Measurements from ENCODE around the gene APOL2.
"Not testable (repeated sequence)": the region's sequence is repeated elsewhere in the genome, so short reads cannot be mapped to it uniquely, and the experiment has no call there.

Gene APOL2

GRCh38 chr22:36223504-36223903, 15.8 kb downstream of the APOL2 start:
- no peak for DNase-seq (ENCODE audit: low read depth in 1 of 2, low spot score in 1 of 2)

GRCh38 chr22:36222887-36223450, 16.4 kb downstream of the APOL2 start:
- no peak for DNase-seq (ENCODE audit: low read depth in 1 of 2, low spot score in 1 of 2)

- peak in 1 of 2 donors; percentile 32 for DNase-seq (ENCODE audit: low read depth in 1 of 2, low spot score in 1 of 2)
These were observed 17.3 kb downstream of the APOL2 start for GRCh38 chr22:36221799-36222751.

DNA sequence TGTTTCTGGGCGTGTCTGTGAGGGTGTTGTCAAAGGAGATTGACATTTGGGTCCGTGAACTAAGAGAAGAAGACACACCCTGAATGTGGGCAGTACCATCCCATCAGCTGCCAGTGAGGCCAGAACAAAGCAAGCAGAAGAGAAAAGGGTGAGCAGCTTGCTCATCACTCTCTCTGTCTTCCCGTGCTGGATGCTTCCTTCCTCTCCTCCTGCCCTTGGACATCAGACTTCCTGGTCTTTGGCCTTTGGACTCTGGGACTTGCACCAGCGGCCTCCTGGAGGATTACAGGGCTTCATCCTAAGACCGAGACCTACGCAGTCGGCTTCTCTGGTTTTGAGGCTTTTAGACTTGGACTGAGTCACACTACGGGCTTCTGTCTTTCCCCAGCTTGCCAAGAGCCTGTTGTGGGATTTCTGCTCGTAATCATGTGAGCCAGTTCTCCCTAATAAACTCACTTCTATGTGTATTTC, 18.8 kb downstream of the APOL2 start:
- DNase-seq (ENCODE audit: low read depth in 1 of 2, low spot score in 1 of 2), result no peak

- DNase-seq (ENCODE audit: low read depth in 1 of 2, low spot score in 1 of 2), result no peak
These were observed 20.6 kb downstream of the APOL2 start for GRCh38 chr22:36218648-36219193.

DNA sequence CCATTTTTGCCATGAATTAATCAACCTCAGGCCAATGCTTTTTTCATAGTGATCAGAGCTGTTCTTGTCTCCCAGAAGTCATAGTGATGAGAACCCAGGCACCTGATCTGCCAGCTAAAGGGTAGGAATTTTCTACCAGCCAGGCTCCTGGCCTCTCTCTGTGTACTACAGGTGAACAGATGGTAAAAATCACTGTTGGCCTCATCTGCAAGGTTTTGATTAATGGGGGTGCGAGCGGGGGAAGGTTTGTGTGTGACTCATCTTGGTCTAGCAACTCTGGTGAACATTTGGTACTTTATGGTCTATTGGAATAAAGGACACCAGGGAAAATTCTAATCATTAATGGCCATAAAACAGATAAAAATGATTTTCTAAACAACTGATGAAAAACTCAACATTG, 23.3 kb downstream of the APOL2 start:
- DNase-seq (ENCODE audit: low read depth in 1 of 2, low spot score in 1 of 2), result no peak

DNA sequence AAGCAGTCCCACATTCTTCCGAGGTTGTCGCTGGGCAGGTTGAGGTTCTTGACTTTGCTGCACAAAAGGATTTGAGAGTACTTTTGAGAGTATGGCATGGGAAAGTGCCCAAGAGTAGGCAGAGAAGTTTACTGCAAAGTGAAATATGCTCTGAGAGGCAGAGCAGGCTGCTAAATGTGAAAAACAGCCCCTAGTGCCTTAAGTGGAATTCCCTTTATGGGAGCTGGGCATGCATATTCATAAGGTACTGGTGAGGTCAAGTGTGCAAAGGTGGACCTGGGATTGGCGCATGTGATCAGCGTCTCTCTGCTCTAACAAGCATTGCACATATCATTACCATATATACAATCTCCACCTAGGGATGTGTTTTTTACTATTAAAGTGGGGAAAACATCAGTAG, 25.7 kb downstream of the APOL2 start:
- DNase-seq (ENCODE audit: low read depth in 1 of 2, low spot score in 1 of 2), result no peak

DNA sequence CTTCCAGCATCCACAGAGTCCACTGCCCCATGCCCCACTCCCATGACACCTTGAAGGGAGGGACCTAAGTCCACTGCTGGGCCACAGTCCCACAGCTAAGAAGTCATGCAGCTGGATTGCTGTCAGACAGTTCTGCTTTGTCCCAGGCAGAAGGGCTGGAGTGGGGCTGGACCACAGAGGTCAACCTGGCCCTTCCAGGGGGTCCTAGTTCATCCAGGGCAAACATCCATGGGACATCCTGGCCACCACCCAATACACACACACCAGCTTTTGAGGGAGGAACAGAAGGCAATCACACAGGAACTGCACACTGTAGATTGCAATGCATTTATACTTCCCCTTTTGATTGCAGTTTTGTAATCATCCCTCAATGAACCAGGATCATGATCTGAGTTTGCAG, 26.4 kb downstream of the APOL2 start:
- no peak for DNase-seq (ENCODE audit: low read depth in 1 of 2, low spot score in 1 of 2)

DNA sequence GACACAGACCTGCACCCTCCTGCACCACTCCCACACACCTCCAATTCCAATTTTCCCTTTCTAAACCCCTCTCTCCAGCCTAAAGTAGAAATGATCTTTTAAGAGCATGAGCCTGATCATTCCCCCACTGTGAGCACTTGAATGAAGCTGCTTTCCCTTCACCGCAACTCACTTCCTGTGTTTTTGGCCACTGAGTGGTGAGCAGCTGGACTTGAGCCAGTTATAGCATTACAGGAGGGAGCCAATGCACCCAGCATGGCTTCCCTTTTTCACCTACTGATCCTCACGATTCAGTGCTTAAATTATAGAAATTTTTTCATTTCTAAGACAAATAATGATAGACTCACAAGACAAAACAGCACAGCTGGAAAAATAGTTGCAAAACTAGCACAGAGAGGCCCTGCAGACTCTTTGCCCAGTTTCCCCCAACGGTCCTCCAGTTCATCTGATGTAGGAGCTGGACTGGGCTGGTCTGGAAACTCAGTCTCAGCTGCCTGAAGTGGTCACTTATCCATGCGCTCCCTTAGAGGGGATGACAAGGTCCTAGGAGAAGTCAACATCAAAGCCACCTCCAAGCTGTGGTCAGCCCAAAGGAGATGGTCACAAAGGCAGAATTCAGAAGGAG, 28.0 kb downstream of the APOL2 start:
- DNase-seq (ENCODE audit: low read depth in 1 of 2, low spot score in 1 of 2), result no peak

DNA sequence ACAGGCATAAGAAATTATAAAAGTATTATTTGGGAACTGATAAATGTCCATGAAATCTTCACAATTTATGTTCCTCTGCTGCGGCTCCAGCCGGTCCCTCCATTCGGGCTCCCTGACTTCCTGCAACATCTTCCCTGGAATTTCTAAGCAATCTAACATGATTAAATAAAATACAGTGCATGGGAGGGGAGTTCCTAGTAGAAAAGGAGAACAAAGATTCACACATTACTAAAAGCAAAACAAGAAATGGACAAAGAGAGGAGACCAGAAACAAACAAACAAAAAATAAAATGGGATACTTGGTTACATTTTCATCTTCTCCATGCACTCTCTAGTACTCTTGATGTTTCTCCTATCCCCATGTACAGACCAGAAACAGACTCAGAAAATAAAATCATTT, 29.1 kb downstream of the APOL2 start:
- DNase-seq (ENCODE audit: low read depth in 1 of 2, low spot score in 1 of 2), result no peak

DNA sequence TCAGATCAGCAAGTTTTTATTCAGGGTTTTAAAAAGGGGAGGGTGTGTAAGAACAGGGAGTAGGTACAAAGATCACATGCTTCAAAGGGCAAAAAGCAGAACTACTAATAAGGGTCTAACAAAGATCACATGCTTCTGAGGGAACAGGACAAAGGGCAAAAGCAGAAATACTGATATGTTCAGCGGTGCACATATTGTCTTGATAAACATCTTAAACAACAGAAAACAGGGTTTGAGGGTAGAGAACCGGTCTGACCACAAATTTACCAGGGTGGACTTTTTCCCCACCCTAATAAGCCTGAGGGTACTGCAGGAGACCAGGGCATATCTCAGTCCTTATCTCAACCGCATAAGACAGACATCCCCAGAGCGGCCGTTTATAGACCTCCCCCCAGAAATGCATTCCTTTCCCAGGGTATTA, 29.8 kb downstream of the APOL2 start:
- not testable (repeated sequence) for DNase-seq (ENCODE audit: low read depth in 1 of 2, low spot score in 1 of 2)

DNA sequence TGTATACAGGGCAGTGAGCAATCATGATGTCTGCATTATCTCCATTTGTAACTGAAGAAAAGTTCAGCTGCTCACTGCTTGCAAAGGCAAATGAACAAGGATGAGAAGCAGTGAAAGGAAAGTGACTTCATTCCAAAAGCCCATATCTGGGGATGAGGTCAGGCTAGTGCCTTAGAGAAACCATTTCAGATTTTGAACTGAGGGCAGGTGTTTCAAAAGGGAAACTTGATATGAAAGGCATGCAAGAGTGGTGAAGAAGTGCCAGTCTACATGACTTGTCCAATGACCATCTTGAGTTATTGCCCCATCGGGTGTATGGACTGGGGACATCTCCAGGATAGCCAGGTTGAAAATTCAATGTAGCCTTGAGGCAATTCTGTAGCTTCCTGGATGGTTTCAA, 30.4 kb downstream of the APOL2 start:
- no peak for DNase-seq (ENCODE audit: low read depth in 1 of 2, low spot score in 1 of 2)

DNA sequence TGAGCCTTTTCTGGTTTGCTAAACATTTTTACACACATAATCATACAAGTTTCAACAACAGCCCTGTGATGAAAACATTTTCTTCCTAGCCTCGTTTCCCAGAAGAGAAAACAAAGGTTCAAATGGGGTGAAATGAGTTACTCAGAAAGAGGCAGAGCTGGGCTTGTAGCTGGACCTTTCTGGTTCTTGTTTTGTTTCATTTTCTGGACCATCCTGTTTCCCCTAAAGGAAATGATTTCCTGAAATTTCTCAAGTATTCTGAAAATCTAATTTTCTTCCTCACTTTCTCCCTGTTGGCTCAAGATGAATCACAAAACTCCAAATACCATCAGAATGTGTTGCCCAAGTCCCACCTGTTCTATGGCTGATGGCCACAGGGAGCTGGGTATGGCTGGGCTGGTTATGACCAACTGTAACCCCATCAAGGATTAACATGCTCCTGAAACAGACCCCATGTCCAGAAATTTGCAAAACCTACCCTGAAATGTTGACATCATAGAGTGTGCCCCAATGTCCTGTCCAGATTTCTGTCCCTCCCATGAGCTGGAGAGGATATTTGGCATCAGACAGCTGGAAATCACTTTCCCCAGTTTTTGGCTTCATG, 31.1 kb downstream of the APOL2 start:
- no peak for DNase-seq (ENCODE audit: low read depth in 1 of 2, low spot score in 1 of 2)

- no peak for DNase-seq (ENCODE audit: low read depth in 1 of 2, low spot score in 1 of 2)
These were observed 33.1 kb downstream of the APOL2 start for GRCh38 chr22:36206255-36206654.

DNA sequence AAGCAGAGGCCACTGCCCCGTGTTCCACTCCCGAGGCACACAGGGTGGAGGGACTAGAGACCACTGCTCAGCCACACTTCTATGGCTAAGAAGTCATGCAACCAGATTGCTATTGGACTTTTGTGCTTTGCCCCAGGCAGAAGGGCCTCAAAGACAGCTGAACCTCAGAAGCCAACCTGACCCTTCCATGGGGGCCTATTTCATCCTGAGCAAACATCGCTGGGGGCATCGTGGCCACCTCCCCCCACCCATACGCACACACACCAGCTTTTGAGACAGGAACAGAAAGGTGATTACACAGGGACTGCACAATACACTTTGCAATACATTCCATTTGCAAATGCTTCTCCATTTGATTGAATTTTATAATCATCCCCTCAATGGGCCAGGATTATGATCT, 33.8 kb downstream of the APOL2 start:
- not testable (repeated sequence) for DNase-seq (ENCODE audit: low read depth in 1 of 2, low spot score in 1 of 2)

DNA sequence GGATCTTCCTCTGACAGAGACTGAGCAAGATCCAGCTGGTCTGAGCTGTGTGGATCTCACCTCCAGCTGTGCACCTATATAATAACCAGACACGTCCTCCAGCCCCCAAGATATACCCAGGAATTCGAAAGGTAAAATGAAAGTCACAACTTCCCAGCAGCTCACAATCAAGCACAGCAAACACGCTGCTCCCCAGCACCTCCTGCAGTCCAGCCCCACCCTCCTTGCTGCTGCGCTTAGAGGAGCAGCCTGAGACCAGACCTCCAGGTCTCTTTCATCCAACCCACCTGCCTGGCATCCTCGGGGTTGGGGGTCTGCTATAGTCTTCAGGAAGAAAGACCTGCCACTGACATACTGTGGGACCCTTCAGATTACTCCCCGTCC, 34.7 kb downstream of the APOL2 start:
- no peak for DNase-seq (ENCODE audit: low read depth in 1 of 2, low spot score in 1 of 2)

DNA sequence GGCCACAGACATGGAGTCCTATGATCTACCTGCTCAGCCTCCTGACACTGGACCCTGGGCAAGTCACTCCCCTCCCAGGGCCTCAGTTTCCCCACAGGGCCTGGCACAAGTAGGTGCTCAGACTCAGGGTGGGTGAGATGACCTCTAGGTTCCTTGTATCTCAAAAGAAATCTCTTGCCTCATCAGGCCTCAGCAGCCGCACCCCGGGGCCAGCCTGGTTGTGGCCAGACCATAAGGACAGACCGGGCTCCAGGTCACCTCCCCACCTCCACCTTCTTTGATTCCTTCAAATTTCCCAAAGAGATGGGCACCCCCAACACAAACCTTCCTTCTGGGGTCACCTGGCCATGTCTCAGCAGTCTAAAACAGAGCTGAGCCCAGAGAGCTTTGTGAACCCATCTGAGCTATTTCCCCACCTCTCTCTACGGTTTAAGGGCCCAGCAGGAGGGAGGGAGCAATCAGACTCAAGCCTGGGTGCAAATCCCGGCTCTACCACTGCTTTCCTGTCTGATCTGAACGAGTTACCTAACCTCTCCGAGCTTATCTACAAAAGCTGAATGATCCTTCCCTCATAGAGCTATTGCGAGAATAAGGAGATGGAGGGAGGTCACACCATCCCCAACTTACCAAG, 35.2 kb downstream of the APOL2 start:
- DNase-seq (ENCODE audit: low read depth in 1 of 2, low spot score in 1 of 2), result no peak

- DNase-seq (ENCODE audit: low read depth in 1 of 2, low spot score in 1 of 2), result not testable (repeated sequence)
These were observed 35.9 kb downstream of the APOL2 start for GRCh38 chr22:36203441-36203840.

DNA sequence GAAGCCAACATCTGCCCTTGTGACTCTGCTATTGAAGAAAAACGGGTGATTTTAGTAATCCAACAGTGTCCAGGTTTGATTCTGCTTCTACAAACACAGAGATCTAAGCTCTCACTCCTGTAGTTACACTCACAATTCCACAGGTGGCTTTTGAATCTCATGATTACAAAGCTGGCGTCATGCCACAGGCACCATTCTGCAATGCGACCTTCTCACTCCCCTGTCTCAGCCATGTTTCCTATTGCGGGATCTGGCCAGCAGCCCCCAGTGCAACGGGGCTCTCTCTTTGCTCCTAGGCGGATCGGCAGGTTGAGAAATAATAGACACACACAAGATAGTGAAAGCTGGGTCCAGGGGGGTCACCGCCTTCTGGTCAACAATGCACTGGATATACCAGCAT, 36.4 kb downstream of the APOL2 start:
- DNase-seq (ENCODE audit: low read depth in 1 of 2, low spot score in 1 of 2), result not testable (repeated sequence)

GRCh38 chr22:36201630-36202319, 37.6 kb downstream of the APOL2 start, which contains the start of gene APOL4:
Gene APOL4 (minus strand): TSS chr22:36201809. CDS start chr22:36201734, 75 bp downstream.
- DNase-seq (ENCODE audit: low read depth in 1 of 2, low spot score in 1 of 2), result no peak
